HEK293 (cell line): ENCODE measurements around the gene ZSCAN30.

ENCODE experiments used
- GLI2 ChIP-seq: fragments of 450-650 bp; formaldehyde crosslinking; IDR thresholded peaks from 2 replicates; pipeline ENCODE4; 2017; ENCODE audit warnings: missing biosample characterization, missing genetic modification characterization, low read depth, borderline replicate concordance
- HOXC10 ChIP-seq: sonication (generic); formaldehyde crosslinking; IDR thresholded peaks from 2 replicates; pipeline ENCODE4 v1.8.1; 2023; ENCODE audit warnings: mild to moderate bottlenecking, missing genetic modification reagents
- KLF10 ChIP-seq: fragments of 450-650 bp; IDR thresholded peaks from 2 replicates; pipeline ENCODE4 v1.5.1; 2018; ENCODE audit warnings: missing biosample characterization, mild to moderate bottlenecking, missing genetic modification characterization
- MEIS1 ChIP-seq: sonication (generic); formaldehyde crosslinking; IDR thresholded peaks from 2 replicates; pipeline ENCODE4 v1.8.1; 2022; ENCODE audit warnings: missing genetic modification reagents, mild to moderate bottlenecking, borderline replicate concordance
- PRDM4 ChIP-seq: fragments of 450-650 bp; formaldehyde crosslinking; IDR thresholded peaks from 2 replicates; pipeline ENCODE4 v1.5.1; 2017; ENCODE audit warnings: missing biosample characterization, missing genetic modification characterization
- TCF7L2 ChIP-seq: IDR thresholded peaks from 2 replicates; pipeline ENCODE4 v1.6.1; 2011; ENCODE audit warnings: low read depth, mild to moderate bottlenecking, inconsistent platforms, low read length, moderate library complexity, borderline replicate concordance
- TSHZ1 ChIP-seq: fragments of 450-650 bp; formaldehyde crosslinking; IDR thresholded peaks from 2 replicates; pipeline ENCODE4 v1.5.1; 2016; ENCODE audit warnings: missing biosample characterization, missing genetic modification characterization, borderline replicate concordance
- ZBTB20 ChIP-seq: fragments of 450-650 bp; formaldehyde crosslinking; IDR thresholded peaks from 2 replicates; pipeline ENCODE4 v1.5.1; 2016; ENCODE audit warnings: missing biosample characterization, missing genetic modification characterization
- ZBTB26 ChIP-seq: fragments of 450-650 bp; formaldehyde crosslinking; optimal IDR thresholded peaks from 2 replicates; pipeline ENCODE3; 2016; ENCODE audit warnings: missing biosample characterization, mild to moderate bottlenecking, missing genetic modification characterization
- ZBTB8A ChIP-seq: fragments of 450-650 bp; formaldehyde crosslinking; IDR thresholded peaks from 2 replicates; pipeline ENCODE4 v1.5.1; 2016; ENCODE audit warnings: missing biosample characterization, missing genetic modification characterization
- ZIC2 ChIP-seq: fragments of 450-650 bp; formaldehyde crosslinking; IDR thresholded peaks from 2 replicates; pipeline ENCODE4 v1.5.1; 2016; ENCODE audit warnings: missing biosample characterization, missing genetic modification characterization
- ZNF112 ChIP-seq: fragments of 450-650 bp; formaldehyde crosslinking; IDR thresholded peaks from 2 replicates; pipeline ENCODE4 v1.5.0; 2017; ENCODE audit warnings: missing biosample characterization, missing genetic modification characterization
- ZNF2 ChIP-seq: fragments of 450-650 bp; formaldehyde crosslinking; IDR thresholded peaks from 2 replicates; pipeline ENCODE4 v1.5.1; 2016; ENCODE audit warnings: missing biosample characterization, missing genetic modification characterization
- ZNF202 ChIP-seq: fragments of 450-650 bp; formaldehyde crosslinking; IDR thresholded peaks from 2 replicates; pipeline ENCODE4 v1.5.1; 2016; ENCODE audit warnings: missing biosample characterization, missing genetic modification characterization, borderline replicate concordance
- ZNF221 ChIP-seq: fragments of 450-650 bp; formaldehyde crosslinking; IDR thresholded peaks from 2 replicates; pipeline ENCODE4 v1.5.1; 2017; ENCODE audit warnings: missing biosample characterization, missing genetic modification characterization, borderline replicate concordance
- ZNF311 ChIP-seq: fragments of 450-650 bp; formaldehyde crosslinking; IDR thresholded peaks from 2 replicates; pipeline ENCODE4 v1.5.1; 2017; ENCODE audit warnings: missing biosample characterization, missing genetic modification characterization, borderline replicate concordance
- ZNF335 ChIP-seq: fragments of 450-650 bp; formaldehyde crosslinking; conservative IDR thresholded peaks from 2 replicates; pipeline ENCODE4 v1.5.1; 2016; ENCODE audit warnings: missing biosample characterization, missing genetic modification characterization
- ZNF426 ChIP-seq: fragments of 450-650 bp; formaldehyde crosslinking; IDR thresholded peaks from 2 replicates; pipeline ENCODE4 v1.5.1; 2017; ENCODE audit warnings: missing biosample characterization, missing genetic modification characterization, mild to moderate bottlenecking, inconsistent platforms, moderate library complexity
- ZNF530 ChIP-seq: fragments of 450-650 bp; formaldehyde crosslinking; IDR thresholded peaks from 2 replicates; pipeline ENCODE4 v1.5.1; 2016; ENCODE audit warnings: low read depth, missing biosample characterization, missing genetic modification characterization
- ZNF544 ChIP-seq: fragments of 450-650 bp; formaldehyde crosslinking; IDR thresholded peaks from 2 replicates; pipeline ENCODE4 v1.5.0; 2017; ENCODE audit warnings: missing biosample characterization, missing genetic modification characterization
- ZNF555 ChIP-seq: fragments of 450-650 bp; formaldehyde crosslinking; conservative IDR thresholded peaks from 2 replicates; pipeline ENCODE4 v1.5.1; 2017; ENCODE audit warnings: missing biosample characterization, mild to moderate bottlenecking, missing genetic modification characterization, inconsistent platforms
- ZNF560 ChIP-seq: fragments of 450-650 bp; formaldehyde crosslinking; IDR thresholded peaks from 2 replicates; pipeline ENCODE4 v1.5.1; 2017; ENCODE audit warnings: missing biosample characterization, missing genetic modification characterization, borderline replicate concordance
- ZNF623 ChIP-seq: fragments of 450-650 bp; formaldehyde crosslinking; IDR thresholded peaks from 2 replicates; pipeline ENCODE4 v1.5.1; 2016; ENCODE audit warnings: missing biosample characterization, missing genetic modification characterization
- ZNF660 ChIP-seq: fragments of 450-650 bp; IDR thresholded peaks from 2 replicates; pipeline ENCODE4 v1.5.1; 2018; ENCODE audit warnings: missing biosample characterization, mild to moderate bottlenecking, missing genetic modification characterization
- ZNF707 ChIP-seq: fragments of 450-650 bp; formaldehyde crosslinking; IDR thresholded peaks from 2 replicates; pipeline ENCODE4 v1.5.1; 2016; ENCODE audit warnings: missing biosample characterization, missing genetic modification characterization
- ZNF747 ChIP-seq: fragments of 450-650 bp; formaldehyde crosslinking; IDR thresholded peaks from 2 replicates; pipeline ENCODE4 v1.5.1; 2016; ENCODE audit warnings: missing biosample characterization, missing genetic modification characterization
- ZNF76 ChIP-seq: fragments of 450-650 bp; formaldehyde crosslinking; IDR thresholded peaks from 2 replicates; pipeline ENCODE4; 2016; ENCODE audit warnings: low read depth, missing biosample characterization, missing genetic modification characterization, borderline replicate concordance
- ZNF776 ChIP-seq: fragments of 450-650 bp; formaldehyde crosslinking; IDR thresholded peaks from 2 replicates; pipeline ENCODE4 v1.5.0; 2017; ENCODE audit warnings: missing biosample characterization, missing genetic modification characterization, borderline replicate concordance
- ZNF777 ChIP-seq: fragments of 450-650 bp; formaldehyde crosslinking; IDR thresholded peaks from 2 replicates; pipeline ENCODE4 v1.5.1; 2017; ENCODE audit warnings: missing biosample characterization, missing genetic modification characterization, borderline replicate concordance
- ZSCAN30 ChIP-seq: fragments of 450-650 bp; IDR thresholded peaks from 2 replicates; pipeline ENCODE4 v1.5.1; 2018; ENCODE audit warnings: missing biosample characterization, mild to moderate bottlenecking, missing genetic modification characterization, moderate library complexity
- TF ChIP-seq, protein P1 (sequence below): fragments of 450-650 bp; formaldehyde crosslinking; IDR thresholded peaks from 2 replicates; pipeline ENCODE4 v1.5.1; 2016; ENCODE audit warnings: missing biosample characterization, missing genetic modification characterization

The ZSCAN30 gene

GRCh38 chr18:35290094-35290735 lies at the start of gene ZSCAN30 (continued):
- TF ChIP-seq, protein P1, sequence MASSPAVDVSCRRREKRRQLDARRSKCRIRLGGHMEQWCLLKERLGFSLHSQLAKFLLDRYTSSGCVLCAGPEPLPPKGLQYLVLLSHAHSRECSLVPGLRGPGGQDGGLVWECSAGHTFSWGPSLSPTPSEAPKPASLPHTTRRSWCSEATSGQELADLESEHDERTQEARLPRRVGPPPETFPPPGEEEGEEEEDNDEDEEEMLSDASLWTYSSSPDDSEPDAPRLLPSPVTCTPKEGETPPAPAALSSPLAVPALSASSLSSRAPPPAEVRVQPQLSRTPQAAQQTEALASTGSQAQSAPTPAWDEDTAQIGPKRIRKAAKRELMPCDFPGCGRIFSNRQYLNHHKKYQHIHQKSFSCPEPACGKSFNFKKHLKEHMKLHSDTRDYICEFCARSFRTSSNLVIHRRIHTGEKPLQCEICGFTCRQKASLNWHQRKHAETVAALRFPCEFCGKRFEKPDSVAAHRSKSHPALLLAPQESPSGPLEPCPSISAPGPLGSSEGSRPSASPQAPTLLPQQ (tag by site-specific recombination): peak; percentile 83
- TF ChIP-seq ZNF623 (tag by site-specific recombination) (peak; percentile 55), ZNF2 (peak; percentile 81), ZBTB8A (peak; percentile 65), ZNF221 (tag by site-specific recombination) (no peak), ZNF202 (no peak), TCF7L2 (no peak), PRDM4 (peak; percentile 52; the same call in 1 of the 2 replicates), ZNF776 (no peak), ZNF426 (tag by site-specific recombination) (no peak), ZNF335 (tag by site-specific recombination) (peak; percentile 97), ZNF560 (tag by site-specific recombination) (no peak), MEIS1 (no peak), ZIC2 (tag by site-specific recombination) (no peak), KLF10 (tag by site-specific recombination) (peak; percentile 64; the same call in 1 of the 2 replicates), ZNF530 (tag by site-specific recombination) (no peak), TSHZ1 (no peak), ZNF76 (tag by site-specific recombination) (peak; percentile 89), ZNF777 (tag by site-specific recombination) (peak; percentile 60; the same call in 1 of the 2 replicates), ZNF112 (tag by site-specific recombination) (no peak), ZBTB20 (peak; percentile 43; the same call in 1 of the 2 replicates), ZNF660 (tag by site-specific recombination) (peak; percentile 82), ZNF544 (tag by site-specific recombination) (no peak), ZNF707 (no peak), HOXC10 (CRISPR knock-in tag) (0 out of 2 replicates have a peak, but pooled peaks have one; percentile 65), ZNF311 (no peak), GLI2 (tag by site-specific recombination) (no peak), ZBTB26 (tag by site-specific recombination) (no peak), ZNF555 (no peak), ZSCAN30 (peak; percentile 92), ZNF747 (tag by site-specific recombination) (no peak)
